AG04450 (cell line): Measurements from ENCODE around the gene ZNF606. TPM values are rescaled to one million over a fixed set of nuclear protein-coding genes. Genes with fewer than 3 reads are reported as not detected.

Source experiments
- CTCF ChIA-PET: fragments of 300-600, 350-600 bp; formaldehyde crosslinking; extraction: SDS; loops from one replicate; lab custom pipeline; 2022; ENCODE audit warnings: antibody characterized with exemption, inconsistent platforms; lab: Charles Lee
- POLR2A ChIA-PET: fragments of 350-600 bp; formaldehyde crosslinking; extraction: SDS; loops from one replicate; lab custom pipeline; 2021; ENCODE audit warnings: antibody characterized with exemption, inconsistent platforms; lab: Yijun Ruan, JAX
- DNase-seq: peaks from one replicate; pipeline ENCODE4 v3.0.0-alpha.2; 2011; ENCODE audit warnings: low read depth, low spot score
- H3K27ac ChIP-seq: one replicate; pipeline ENCODE4 v1.5.1; 2012; ENCODE audit warnings: low read depth, low read length, control low read depth
- H3K27me3 ChIP-seq: one replicate; pipeline ENCODE4 v1.6.0; 2012; ENCODE audit warnings: low read length; ENCODE audit not compliant: control insufficient read depth, insufficient read depth
- H3K4me3 ChIP-seq: 2 replicates; pipeline ENCODE4 v1.5.1; 2011; ENCODE audit warnings: mild to moderate bottlenecking, low read depth, low read length, control low read depth
- H3K9me3 ChIP-seq: 2 replicates; pipeline ENCODE4 v1.5.1; 2012; ENCODE audit warnings: low read length; ENCODE audit not compliant: control insufficient read depth, insufficient read depth
- polyA plus RNA-seq: library from polyadenylated mRNA; depleted of rRNA; stranded (reverse); fragments of >200 nt; gene quantifications from 2 replicates; pipeline ENCODE4 v1.2.3, GENCODE V29; 2011
- TF ChIP-seq, protein P1 (sequence below): IDR thresholded peaks from 2 replicates; pipeline ENCODE4 v1.5.1; 2011; ENCODE audit warnings: low read depth, low read length, control low read depth, inconsistent platforms

Gene ZNF606
- polyA plus RNA-seq, 1 experiment: 4.9 TPM

DNA sequence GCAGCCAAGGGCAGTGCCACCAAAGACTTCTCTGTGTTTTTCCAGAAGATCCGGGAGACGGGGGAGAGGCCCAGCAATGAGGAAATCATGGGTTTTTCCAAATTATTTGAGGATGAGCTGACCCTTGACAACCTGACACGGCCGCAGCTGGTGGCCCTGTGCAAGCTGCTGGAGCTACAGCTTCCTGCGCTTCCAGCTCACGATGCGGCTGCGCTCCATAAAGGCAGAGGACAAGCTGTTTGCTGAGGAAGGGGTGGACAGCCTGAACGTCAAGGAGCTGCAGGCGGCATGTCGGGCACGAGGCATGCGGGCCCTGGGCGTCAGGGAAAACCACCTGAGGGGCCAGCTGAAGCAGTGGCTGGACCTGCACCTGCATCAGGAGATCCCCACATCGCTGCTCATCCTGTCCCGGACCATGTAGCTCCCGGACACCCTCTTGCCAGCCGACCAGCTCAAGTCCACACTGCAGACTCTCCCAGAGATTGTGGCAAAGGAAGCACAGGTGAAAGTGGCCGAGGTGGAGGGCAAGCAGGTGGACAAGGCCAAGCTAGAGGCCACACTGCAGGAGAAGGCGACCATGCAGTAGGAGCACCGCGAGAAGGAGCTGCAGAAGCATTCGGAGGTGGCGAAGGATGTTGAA, 42.9 kb upstream of the ZNF606 start:
- ChIA-PET POLR2A (no interaction called here), CTCF (no interaction called here)
- H3K27ac ChIP-seq: no peak overlapping the region
- peaks cover 88% of the 10 kb centered on the region for H3K9me3 ChIP-seq
- TF ChIP-seq, protein P1, sequence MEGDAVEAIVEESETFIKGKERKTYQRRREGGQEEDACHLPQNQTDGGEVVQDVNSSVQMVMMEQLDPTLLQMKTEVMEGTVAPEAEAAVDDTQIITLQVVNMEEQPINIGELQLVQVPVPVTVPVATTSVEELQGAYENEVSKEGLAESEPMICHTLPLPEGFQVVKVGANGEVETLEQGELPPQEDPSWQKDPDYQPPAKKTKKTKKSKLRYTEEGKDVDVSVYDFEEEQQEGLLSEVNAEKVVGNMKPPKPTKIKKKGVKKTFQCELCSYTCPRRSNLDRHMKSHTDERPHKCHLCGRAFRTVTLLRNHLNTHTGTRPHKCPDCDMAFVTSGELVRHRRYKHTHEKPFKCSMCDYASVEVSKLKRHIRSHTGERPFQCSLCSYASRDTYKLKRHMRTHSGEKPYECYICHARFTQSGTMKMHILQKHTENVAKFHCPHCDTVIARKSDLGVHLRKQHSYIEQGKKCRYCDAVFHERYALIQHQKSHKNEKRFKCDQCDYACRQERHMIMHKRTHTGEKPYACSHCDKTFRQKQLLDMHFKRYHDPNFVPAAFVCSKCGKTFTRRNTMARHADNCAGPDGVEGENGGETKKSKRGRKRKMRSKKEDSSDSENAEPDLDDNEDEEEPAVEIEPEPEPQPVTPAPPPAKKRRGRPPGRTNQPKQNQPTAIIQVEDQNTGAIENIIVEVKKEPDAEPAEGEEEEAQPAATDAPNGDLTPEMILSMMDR: no peak
- H3K27me3 ChIP-seq: no peaks in the 10 kb centered on the region
- DNase-seq: no peak
- no peak overlapping the region for H3K4me3 ChIP-seq

DNA sequence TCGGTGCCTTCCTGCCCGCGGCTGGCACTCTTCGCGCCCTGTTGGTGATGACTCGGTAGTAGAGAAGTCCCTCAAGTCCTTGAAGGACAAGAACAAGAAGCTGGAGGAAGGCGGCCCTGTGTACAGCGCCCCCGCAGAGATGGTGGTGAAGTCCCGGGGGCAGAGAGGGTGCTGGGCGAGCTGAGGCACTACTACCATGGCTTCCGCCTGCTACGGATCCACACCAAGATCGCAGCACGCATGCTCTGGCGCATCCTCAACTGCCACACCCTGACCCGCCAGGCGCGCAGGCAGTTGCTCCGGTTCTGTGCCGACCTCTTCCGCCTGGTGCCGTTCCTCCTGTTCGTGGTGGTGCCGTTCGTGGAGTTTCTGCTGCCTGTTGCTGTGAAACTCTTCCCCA, 42.3 kb upstream of the ZNF606 start:
- TF ChIP-seq, protein P1: no peak
- H3K27me3 ChIP-seq: no peaks in the 10 kb centered on the region
- no peak overlapping the region for H3K27ac ChIP-seq
- peaks cover 88% of the 10 kb centered on the region for H3K9me3 ChIP-seq
- H3K4me3 ChIP-seq: no peak overlapping the region
- POLR2A ChIA-PET: no interaction called here
- no peak for DNase-seq
- CTCF ChIA-PET: no interaction called here

DNA sequence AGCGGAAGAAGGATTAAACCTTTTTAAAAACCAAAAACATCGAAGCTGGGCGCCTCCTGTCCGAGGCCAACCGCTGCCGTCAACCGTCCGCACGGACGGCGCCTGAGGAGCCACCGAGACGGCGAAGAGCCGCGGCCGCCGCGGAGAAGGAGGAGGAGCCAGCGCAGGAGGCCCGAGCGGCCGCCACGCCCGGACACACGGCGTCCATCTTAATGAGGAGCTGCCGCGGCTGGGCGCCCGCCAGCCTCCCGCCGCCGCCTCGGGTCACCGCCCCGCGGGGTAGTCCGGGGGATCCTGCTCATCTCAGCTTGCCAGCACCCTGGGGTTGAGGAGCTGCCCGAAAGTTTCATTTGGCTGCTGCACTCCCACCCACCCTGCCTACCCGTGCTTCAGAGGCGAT, 41.8 kb upstream of the ZNF606 start:
- TF ChIP-seq, protein P1: no peak
- ChIA-PET CTCF (no interaction called here), POLR2A (no interaction called here)
- no peak for DNase-seq
- Histone ChIP-seq H3K27ac (no peak overlapping the region), H3K27me3 (no peaks in the 10 kb centered on the region), H3K9me3 (peaks cover 88% of the 10 kb centered on the region), H3K4me3 (no peak overlapping the region)

DNA sequence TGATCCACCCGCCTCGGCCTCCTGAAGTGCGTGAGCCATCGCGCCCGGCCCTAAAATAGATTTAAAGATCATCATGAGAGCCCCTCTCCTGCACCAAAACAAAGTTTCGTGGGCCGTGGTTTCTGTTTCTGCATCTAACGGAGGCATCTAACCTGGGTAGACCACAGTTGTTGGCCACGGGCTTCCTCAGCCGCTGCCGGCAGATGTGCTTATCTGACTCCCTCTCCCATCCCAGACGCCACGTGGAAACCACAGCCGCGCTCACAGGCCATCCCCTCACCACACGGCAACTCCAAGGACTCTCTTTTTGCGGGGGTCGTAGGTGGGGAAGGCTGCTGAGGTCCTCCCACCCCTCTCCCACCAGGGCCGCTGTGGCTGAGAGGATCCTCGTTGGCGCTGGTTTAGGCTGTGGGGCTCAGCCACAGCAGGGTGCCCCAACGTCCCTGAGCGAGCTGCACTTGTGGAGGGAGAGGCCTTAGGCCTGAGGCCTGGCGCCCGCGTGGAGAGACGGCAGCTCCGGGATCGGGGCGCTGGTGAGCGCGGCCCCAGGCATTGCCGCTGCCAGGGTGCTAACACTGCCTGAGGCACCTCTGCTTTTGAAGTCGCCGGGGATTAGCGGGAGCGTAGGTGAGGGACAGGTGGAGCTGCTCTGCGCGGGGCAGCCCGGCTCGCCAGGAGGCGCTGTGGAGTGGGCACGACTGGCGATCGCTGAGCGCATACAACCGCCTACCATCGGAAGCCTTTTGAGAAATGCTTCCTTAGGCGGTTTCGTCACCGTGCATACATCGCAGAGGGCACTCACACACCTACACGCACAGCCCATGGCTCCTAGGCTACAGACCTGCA, 40.1 kb upstream of the ZNF606 start:
- POLR2A ChIA-PET: no interaction called here
- no peak overlapping the region for H3K4me3 ChIP-seq
- TF ChIP-seq, protein P1: no peak
- peaks cover 93% of the 10 kb centered on the region for H3K9me3 ChIP-seq
- no peak for DNase-seq
- H3K27me3 ChIP-seq: no peaks in the 10 kb centered on the region
- CTCF ChIA-PET: no interaction called here
- H3K27ac ChIP-seq: no peak overlapping the region

DNA sequence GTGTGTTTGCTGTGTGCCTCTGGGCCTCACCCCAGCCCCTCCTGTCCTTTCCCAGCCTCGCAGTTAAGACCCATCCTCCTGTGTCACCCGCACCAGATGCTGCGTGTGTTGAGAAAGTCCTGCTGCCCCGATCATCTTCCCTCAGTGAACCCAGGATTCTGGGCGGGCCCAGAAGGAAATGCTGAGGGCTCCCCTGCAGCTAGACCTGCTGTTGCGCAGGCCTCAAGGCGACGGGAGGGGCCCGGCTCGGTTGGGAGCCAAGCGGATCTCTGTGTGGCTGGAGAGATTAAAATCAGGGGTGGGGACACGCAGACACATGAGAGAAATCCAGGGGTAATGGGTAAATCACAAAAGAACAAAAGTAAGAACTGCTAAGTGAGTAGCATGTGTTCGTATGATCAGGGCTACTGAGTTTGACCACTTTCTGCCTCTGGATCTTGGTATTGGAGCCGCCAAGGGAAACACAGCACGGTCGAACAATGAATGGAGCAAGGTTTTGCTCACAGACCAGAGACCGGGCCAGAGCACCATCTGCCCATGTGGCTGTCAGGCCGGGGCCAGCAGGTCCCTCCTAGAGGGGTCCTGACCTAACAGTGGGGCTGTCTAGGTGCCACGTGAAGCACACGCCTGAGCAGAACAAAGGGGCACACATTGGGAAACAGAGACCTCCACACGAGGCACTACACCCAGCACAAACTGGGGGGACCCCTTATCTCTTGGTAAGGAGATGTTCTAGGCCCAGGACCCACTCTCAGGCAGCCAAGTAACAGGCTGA, 38.3 kb upstream of the ZNF606 start:
- CTCF ChIA-PET: no interaction called here
- Histone ChIP-seq H3K27me3 (no peaks in the 10 kb centered on the region), H3K27ac (no peak overlapping the region), H3K9me3 (peaks cover 87% of the 10 kb centered on the region), H3K4me3 (no peak overlapping the region)
- POLR2A ChIA-PET: no interaction called here
- no peak for DNase-seq
- TF ChIP-seq, protein P1: no peak
